Activated T-cell treated with anti-CD3 and anti-CD28 coated beads, Interleukin-2, amount 50 U/mL, for 72 hours (primary cell): ENCODE measurements around the gene ADGRL4. TPM values are rescaled to one million over a fixed set of nuclear protein-coding genes. Genes with fewer than 3 reads are reported as not detected.

Experiments used
- ATAC-seq, 2 donors: fragments of 150-1000 bp; cut with Tn5 transposase; replicated peaks in 1 of 2; 2 replicates each; pipeline ENCODE4 v1.10.0; 2021; ENCODE audit warnings: moderate library complexity in 2 of 2, mild to moderate bottlenecking in 1 of 2
- DNase-seq, 2 donors: peaks; one replicate each; pipeline ENCODE4 v3.0.0; 2021 to 2022; ENCODE audit warnings: mixed read lengths in 1 of 2
- H3K27ac Mint-ChIP-seq: one replicate; pipeline ENCODE4 v1.8.0; 2022; ENCODE audit warnings: mild to moderate bottlenecking, moderate library complexity, mixed read lengths
- H3K27me3 Mint-ChIP-seq: one replicate; pipeline ENCODE4 v1.8.0; 2022; ENCODE audit warnings: low read depth, mixed read lengths
- H3K36me3 Mint-ChIP-seq, 2 donors: one replicate each; pipeline ENCODE4 v1.8.0; 2022; ENCODE audit warnings: mixed read lengths in 2 of 2, mild to moderate bottlenecking in 1 of 2; ENCODE audit not compliant: insufficient read depth in 2 of 2
- H3K4me1 Mint-ChIP-seq: one replicate; pipeline ENCODE4 v1.8.0; 2022; ENCODE audit warnings: low read depth, mixed read lengths
- H3K4me3 Mint-ChIP-seq, 2 donors: one replicate each; pipeline ENCODE4 v1.8.0; 2022; ENCODE audit warnings: mild to moderate bottlenecking in 2 of 2, mixed read lengths in 2 of 2, moderate library complexity in 2 of 2
- H3K9me3 Mint-ChIP-seq, 2 donors: one replicate each; pipeline ENCODE4 v1.8.0; 2022; ENCODE audit warnings: mixed read lengths in 2 of 2
- total RNA-seq, 2 donors: library from RNA; stranded (reverse); gene quantifications; one replicate each; pipeline ENCODE4 v1.2.3, GENCODE V29; 2022

The ADGRL4 gene
- total RNA-seq, result not detected

DNA sequence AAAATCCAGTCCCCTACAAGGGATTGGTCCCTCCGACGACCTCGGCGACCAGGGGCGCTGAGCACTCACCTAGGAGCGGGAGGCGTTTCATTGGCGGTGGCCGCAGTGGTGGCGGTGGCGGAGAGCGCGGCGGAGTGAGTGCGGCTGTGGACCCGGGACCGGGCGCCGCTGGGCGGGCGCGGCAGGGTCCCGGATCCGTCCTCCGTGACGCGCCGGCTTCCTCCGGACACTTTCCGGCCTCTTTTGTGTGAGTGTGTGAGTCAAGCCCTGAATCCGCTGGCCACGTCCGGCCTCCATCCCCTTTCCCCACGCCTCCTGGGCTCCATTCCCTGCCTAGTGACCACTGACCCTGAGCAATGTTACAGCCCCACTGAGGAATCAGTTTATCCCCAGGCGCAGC is at the start of gene ADGRL4:
Gene ADGRL4, minus strand, starts transcription at position 167 of the 400 bp plus-strand sequence. Its CDS starts 76 bp downstream, at position 91.
- H3K9me3 Mint-ChIP-seq, result peaks cover 2% of the 10 kb centered on the region in 2 donors
- no peak within 1 kb of the TSS for H3K27ac Mint-ChIP-seq
- H3K4me3 Mint-ChIP-seq, result no peak within 1 kb of the TSS
- no peaks in the 10 kb centered on the region for H3K36me3 Mint-ChIP-seq
- ATAC-seq (no peak), DNase-seq (no peak)
- H3K4me1 Mint-ChIP-seq, result no peaks in the 10 kb centered on the region
- H3K27me3 Mint-ChIP-seq, result no peaks in the 10 kb centered on the region

DNA sequence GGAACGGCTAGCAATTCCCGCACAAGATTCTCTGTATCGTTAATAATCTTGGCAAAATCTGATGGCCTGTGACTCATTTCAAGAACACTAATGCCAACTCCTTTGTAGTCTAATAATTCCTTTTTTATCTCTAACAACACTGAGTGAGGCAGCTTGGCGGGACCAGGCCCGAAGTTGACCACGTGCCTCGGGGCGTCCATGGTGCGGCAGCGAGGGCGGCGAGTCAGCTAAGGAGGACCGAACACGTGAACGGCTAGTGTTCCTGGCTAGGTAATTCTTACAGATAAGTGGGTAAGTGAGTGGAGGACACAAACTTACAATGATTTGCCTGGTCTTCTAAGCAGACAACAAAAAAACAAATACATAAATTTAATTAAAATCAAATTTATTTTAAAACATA is 49.3 kb upstream of the ADGRL4 start:
- ATAC-seq, result no peak
- Mint-ChIP-seq H3K4me1 (peaks cover 11% of the 10 kb centered on the region), H3K36me3 (no peaks in the 10 kb centered on the region), H3K27ac (no peak overlapping the region), H3K27me3 (no peaks in the 10 kb centered on the region), H3K9me3 (peaks cover 5 to 11% of the 10 kb centered on the region in 2 donors), H3K4me3 (no peak overlapping the region)
- no peak for DNase-seq

DNA sequence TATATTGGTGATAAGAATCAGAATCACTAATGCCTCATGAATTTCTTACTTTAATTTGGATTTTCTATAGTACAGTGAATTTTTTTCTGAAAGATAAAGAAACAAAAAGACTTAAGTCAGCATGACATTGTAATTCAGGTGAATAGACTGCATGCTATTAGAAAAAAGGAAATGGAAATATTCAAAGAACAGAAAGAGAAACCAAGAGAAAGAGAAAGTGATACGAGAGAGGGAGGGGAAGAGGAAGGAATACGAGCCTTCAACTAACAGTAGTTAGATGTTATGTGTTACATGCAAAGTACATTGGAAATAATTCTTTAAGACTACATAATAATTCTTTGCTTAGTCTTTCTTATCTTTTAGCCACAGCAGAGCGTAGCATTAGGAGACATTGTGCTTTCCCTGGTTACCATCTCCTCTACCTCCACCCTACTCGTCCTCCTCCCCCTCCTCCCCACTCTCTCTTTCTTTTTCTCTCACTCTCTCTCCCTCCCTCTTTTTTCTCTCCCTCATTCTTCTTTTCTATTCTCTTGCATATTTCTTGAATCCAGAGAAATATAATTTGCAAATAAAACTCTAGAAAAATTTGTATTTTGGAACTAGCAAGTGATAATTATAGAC is 46.4 kb upstream of the ADGRL4 start:
- ATAC-seq, result no peak
- Mint-ChIP-seq H3K4me3 (peak overlapping the region; percentile 64 to 67), H3K36me3 (no peaks in the 10 kb centered on the region), H3K27ac (peak overlapping the region; percentile 63), H3K4me1 (peaks cover 11% of the 10 kb centered on the region), H3K27me3 (no peaks in the 10 kb centered on the region), H3K9me3 (peaks cover 5 to 9% of the 10 kb centered on the region in 2 donors)
- no peak for DNase-seq

DNA sequence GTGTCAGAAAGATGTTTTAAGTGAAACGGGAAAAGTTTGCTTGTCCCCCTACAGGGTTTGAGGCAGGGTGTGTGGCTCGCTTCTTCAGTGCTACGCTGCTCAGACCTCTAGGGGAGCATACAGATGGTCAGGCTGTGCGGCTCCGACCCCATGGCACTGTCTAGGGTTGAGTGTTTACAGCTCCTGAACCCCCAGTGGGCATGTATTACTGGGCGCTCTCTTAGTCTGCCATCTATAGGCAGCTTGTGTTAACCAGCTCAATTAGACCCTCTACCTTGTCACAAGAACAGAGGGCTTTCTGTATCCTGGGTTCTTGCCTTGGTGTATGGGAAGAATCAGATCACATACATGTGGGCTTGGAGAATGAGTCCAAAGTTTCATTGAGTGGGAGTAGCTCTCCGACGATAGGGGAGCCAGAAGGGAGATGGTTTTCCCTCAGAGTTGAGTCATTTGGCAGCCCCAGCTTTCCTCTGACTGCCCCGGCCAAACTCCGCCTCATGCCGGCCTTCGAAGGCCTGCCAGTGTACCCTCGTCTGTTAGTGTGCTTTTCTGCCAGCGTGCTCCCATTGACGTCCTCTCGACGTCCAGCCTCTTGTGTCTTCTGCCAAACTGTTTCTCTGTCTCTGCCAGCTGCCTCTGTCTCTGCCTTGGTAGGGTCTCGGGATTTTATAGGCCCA is 38.6 kb upstream of the ADGRL4 start:
- H3K36me3 Mint-ChIP-seq, result no peaks in the 10 kb centered on the region
- peaks cover 6% of the 10 kb centered on the region for H3K27me3 Mint-ChIP-seq
- H3K27ac Mint-ChIP-seq, result no peak overlapping the region
- H3K4me3 Mint-ChIP-seq, result no peak overlapping the region
- ATAC-seq, result no peak
- peaks cover 3% of the 10 kb centered on the region in 2 donors for H3K9me3 Mint-ChIP-seq
- DNase-seq, result no peak
- H3K4me1 Mint-ChIP-seq, result peaks cover 10% of the 10 kb centered on the region

DNA sequence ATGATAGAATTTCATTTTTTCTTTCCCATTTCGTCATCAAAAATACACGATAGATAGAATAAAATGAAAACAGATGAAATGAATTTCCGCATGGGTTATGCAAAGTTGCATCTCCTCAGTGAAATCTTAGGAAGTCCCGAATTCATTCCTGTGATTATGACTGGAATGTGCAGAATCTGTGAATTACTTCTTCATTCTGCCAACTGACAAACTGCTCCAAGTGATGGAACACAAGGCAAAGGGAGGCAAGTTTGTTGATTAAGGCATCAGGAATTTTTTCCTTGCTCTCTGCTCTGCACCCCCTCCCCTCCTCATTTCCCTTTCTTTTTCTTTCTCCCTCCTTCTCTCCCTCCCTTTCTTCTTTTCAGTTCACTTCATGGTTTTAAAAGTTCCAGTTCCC is 37.0 kb upstream of the ADGRL4 start:
- no peak overlapping the region for H3K4me3 Mint-ChIP-seq
- peaks cover 3 to 5% of the 10 kb centered on the region in 2 donors for H3K9me3 Mint-ChIP-seq
- H3K4me1 Mint-ChIP-seq, result peaks cover 11% of the 10 kb centered on the region
- no peak for DNase-seq
- peaks cover 6% of the 10 kb centered on the region for H3K27me3 Mint-ChIP-seq
- peaks cover 0 to 2% of the 10 kb centered on the region in 2 donors for H3K36me3 Mint-ChIP-seq
- no peak overlapping the region for H3K27ac Mint-ChIP-seq
- no peak for ATAC-seq

DNA sequence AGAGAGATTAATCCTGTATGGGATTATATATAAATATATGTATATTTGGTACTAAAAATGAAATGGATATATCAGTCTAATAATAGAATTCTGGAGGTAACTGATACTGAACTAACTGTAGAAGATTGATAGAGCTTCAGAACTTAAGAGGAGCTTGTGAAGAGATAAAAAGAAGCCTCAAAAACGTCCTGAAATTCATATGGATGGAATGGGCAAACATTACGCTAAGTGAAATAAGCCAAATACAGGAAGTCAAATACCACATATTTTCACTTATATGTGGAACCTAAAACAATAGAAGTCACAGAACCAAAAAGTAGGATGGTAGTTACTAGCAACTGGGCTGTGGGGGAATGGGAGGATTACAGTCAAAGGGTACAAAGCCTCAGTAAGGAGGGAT is 36.0 kb upstream of the ADGRL4 start:
- DNase-seq (no peak), ATAC-seq (no peak)
- Mint-ChIP-seq H3K36me3 (peaks cover 2 to 4% of the 10 kb centered on the region in 2 donors), H3K27ac (no peak overlapping the region), H3K27me3 (peaks cover 6% of the 10 kb centered on the region), H3K4me3 (no peak overlapping the region), H3K9me3 (peaks cover 6 to 8% of the 10 kb centered on the region in 2 donors), H3K4me1 (peaks cover 11% of the 10 kb centered on the region)

DNA sequence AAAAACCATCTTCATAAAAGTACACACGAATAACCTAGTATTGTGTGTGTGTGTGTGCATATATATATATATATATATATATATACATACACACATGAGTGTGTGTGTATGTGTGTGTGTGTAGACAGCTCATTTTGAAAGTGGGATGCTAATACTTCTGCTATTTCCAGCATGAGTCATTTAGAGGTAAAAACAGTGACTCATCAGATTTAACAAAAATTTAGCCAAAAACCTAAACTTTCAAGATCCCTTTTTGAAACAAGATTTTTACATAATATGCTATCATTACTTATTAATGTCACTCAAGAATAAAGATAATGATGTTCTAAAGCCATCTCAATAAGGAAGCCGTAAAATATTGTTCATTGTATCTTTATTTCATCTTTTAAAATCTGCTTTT is 35.6 kb upstream of the ADGRL4 start:
- H3K4me1 Mint-ChIP-seq, result peaks cover 11% of the 10 kb centered on the region
- H3K27ac Mint-ChIP-seq, result no peak overlapping the region
- H3K4me3 Mint-ChIP-seq, result no peak overlapping the region
- ATAC-seq (no peak), DNase-seq (no peak)
- H3K9me3 Mint-ChIP-seq, result peaks cover 8 to 12% of the 10 kb centered on the region in 2 donors
- peaks cover 2 to 8% of the 10 kb centered on the region in 2 donors for H3K36me3 Mint-ChIP-seq
- H3K27me3 Mint-ChIP-seq, result peaks cover 6% of the 10 kb centered on the region

DNA sequence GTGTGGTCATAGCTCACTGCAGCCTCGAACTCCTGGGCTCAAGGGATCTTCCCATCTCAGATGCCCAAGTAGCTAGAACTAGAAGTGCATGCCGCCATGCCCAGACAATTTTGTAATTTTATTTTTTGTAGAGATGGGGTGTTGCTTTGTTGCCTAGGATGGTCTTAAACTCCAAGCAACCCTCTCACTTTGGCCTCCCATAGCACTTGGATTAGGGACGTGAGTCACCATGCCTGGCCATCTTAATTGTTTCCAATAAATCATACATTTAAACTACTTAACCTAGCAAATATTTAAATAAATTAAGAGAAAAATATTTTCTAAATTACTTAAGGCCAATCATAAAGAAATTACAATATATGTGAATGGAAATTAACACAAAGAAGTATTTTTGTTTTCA is 35.1 kb upstream of the ADGRL4 start:
- Mint-ChIP-seq H3K9me3 (peaks cover 10 to 13% of the 10 kb centered on the region in 2 donors), H3K27me3 (peaks cover 6% of the 10 kb centered on the region), H3K27ac (no peak overlapping the region), H3K4me1 (peaks cover 11% of the 10 kb centered on the region), H3K36me3 (peaks cover 2 to 10% of the 10 kb centered on the region in 2 donors), H3K4me3 (no peak overlapping the region)
- DNase-seq (no peak), ATAC-seq (no peak)

DNA sequence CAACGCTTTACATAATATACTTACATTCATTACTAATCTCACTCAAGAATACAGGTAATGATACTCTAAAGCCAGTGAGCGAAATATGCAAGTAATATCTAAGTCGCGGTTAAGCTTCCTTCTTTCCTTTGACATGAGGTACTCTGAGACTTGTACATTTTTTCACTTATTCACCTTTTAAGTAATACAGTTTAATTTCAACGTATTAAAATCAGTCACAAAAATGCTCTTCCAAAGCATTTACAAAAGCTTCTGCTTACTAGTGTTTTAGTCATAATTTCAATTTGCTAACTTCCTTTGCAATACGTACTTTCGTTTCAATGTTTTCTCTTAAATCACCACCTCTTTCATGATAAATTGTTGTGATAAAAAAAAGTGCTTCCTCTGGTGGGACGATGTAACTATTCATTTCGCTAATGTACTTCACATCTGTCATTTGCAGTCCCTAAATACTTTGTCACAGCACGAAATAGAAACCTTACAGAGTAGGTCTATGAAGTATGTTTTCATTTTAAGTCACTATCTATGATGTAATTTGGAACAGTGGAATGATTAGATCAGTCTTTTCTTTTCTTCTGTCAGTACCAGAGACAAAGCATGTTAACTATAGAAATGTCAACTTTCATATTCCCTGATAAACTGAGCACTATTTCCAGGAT is 34.0 kb upstream of the ADGRL4 start:
- H3K4me3 Mint-ChIP-seq, result peak overlapping the region; percentile 15 to 53
- ATAC-seq, result peak; percentile 95
- H3K27ac Mint-ChIP-seq, result peak overlapping the region; percentile 84

DNA sequence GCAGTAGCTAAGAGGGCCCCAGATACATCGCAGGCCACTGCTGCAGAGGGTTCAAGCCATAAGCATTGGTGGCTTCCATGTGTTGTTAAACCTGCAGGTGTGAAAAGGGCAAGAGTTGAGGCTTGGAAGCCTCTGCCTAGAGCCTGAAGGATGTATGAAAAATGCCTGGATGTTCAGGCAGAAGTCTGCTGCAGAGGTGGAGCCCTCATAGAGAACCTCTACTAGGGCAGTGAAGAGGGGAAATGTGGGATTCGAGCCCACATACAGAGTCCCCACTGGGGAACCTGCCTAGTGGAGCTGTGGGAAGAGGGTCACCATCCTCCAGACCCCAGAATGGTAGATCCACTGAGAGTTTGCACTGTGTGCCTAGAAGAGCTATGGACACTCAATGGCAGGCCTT is 30.6 kb upstream of the ADGRL4 start:
- DNase-seq, result no peak
- Mint-ChIP-seq H3K27me3 (no peaks in the 10 kb centered on the region), H3K9me3 (peaks cover 13 to 15% of the 10 kb centered on the region in 2 donors), H3K27ac (no peak overlapping the region), H3K4me3 (no peak overlapping the region), H3K36me3 (peaks cover 4 to 13% of the 10 kb centered on the region in 2 donors), H3K4me1 (peaks cover 11% of the 10 kb centered on the region)
- no peak for ATAC-seq

More for the DNA sequence above, 34.0 kb upstream of the ADGRL4 start:
- peaks cover 11% of the 10 kb centered on the region for H3K4me1 Mint-ChIP-seq
- DNase-seq, result no peak
- H3K27me3 Mint-ChIP-seq, result peaks cover 6% of the 10 kb centered on the region
- peaks cover 4 to 13% of the 10 kb centered on the region in 2 donors for H3K36me3 Mint-ChIP-seq
- H3K9me3 Mint-ChIP-seq, result peaks cover 13 to 17% of the 10 kb centered on the region in 2 donors

DNA sequence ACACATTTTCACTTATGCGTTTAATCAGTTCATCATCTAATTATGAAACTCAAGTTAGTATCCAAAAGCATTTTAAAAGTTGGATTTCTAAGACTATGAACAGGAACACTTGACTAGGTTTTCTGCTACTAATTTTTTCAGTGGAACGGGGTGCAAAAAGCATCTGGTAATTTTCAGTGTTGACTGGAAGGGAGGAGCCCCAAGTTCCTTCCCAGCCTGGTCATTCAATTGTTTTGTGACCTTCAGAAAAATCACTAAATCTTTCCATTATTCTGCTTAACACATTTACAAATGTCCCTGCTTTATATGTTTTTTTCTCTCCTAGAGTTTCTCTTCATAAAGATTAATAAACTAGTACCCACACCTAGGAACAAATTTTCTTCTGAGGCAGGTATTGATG is 6.0 kb upstream of the ADGRL4 start:
- no peak for DNase-seq
- H3K27me3 Mint-ChIP-seq, result no peaks in the 10 kb centered on the region
- H3K27ac Mint-ChIP-seq, result no peak overlapping the region
- no peaks in the 10 kb centered on the region for H3K36me3 Mint-ChIP-seq
- peaks cover 0 to 3% of the 10 kb centered on the region in 2 donors for H3K9me3 Mint-ChIP-seq
- no peak for ATAC-seq
- H3K4me1 Mint-ChIP-seq, result no peaks in the 10 kb centered on the region
- no peak overlapping the region for H3K4me3 Mint-ChIP-seq

DNA sequence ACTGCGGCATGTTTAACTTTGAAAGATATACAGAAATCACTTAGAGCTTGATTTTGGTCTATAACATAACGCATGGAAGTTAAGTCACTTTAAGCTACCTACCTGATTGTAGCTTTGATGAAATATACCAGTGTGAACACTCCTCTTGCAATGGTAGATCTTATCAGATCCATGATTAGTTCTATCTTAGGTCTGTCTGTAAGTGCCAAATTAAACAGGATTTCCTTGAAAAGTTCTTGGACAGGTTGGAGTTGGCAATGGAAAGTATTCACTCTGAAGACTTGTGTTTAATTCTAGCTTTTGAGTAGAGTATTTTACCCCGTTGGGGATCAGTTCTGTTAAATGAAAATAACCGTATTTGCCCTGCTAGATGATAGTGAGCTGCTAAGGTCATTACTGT is 4.1 kb upstream of the ADGRL4 start:
- Mint-ChIP-seq H3K4me3 (no peak overlapping the region), H3K36me3 (no peaks in the 10 kb centered on the region), H3K27ac (no peak overlapping the region), H3K9me3 (peaks cover 2 to 3% of the 10 kb centered on the region in 2 donors), H3K4me1 (no peaks in the 10 kb centered on the region), H3K27me3 (no peaks in the 10 kb centered on the region)
- DNase-seq (no peak), ATAC-seq (no peak)

DNA sequence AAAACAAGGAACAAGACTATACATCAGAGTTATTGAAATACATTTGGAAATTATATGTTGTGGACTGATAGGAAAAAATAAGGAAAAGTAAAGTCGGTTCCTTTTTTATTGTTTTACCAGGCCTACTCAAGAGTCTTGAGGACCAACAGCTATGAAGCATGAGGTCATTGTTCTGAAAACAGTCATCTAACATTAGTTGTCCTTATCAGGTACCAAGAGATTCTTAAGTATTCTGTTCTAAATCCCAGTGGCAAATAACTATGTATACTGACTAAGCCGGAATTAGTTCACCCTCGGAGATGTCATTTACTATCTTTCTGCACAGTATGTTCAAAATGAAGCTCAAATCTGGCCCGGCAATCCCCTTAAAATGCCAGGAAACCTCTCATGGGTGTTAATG is 585 bp downstream of the ADGRL4 start:
- no peak overlapping the region for H3K27ac Mint-ChIP-seq
- peaks cover 1 to 2% of the 10 kb centered on the region in 2 donors for H3K9me3 Mint-ChIP-seq
- H3K4me3 Mint-ChIP-seq, result no peak overlapping the region
- ATAC-seq (no peak), DNase-seq (no peak)
- no peaks in the 10 kb centered on the region for H3K4me1 Mint-ChIP-seq
- H3K36me3 Mint-ChIP-seq, result no peaks in the 10 kb centered on the region
- no peaks in the 10 kb centered on the region for H3K27me3 Mint-ChIP-seq
